ENCODE measurements around the gene POC1A.

Gene POC1A

GRCh38 chr3:52150357-52150756 lies 3.9 kb downstream of the POC1A start:
- DNase-seq = no peak

- DNase-seq = no peak
Observed at GRCh38 chr3:52149726-52150125, 4.5 kb downstream of the POC1A start.

GRCh38 chr3:52149021-52149420 lies 5.2 kb downstream of the POC1A start:
- no peak for DNase-seq

- DNase-seq = no peak
Observed at GRCh38 chr3:52147804-52148203, 6.4 kb downstream of the POC1A start.

- DNase-seq = no peak
Observed at GRCh38 chr3:52146811-52147210, 7.4 kb downstream of the POC1A start.

GRCh38 chr3:52146189-52146588 lies 8.0 kb downstream of the POC1A start:
- DNase-seq = no peak

- DNase-seq = no peak
Observed at GRCh38 chr3:52145736-52146110, 8.5 kb downstream of the POC1A start.

- DNase-seq = no peak
Observed at GRCh38 chr3:52144796-52145735, 9.2 kb downstream of the POC1A start.

- DNase-seq = peak; percentile 7
Observed at GRCh38 chr3:52144034-52144795, 10.0 kb downstream of the POC1A start.

- no peak for DNase-seq
Observed at GRCh38 chr3:52143616-52144015, 10.6 kb downstream of the POC1A start.

GRCh38 chr3:52143156-52143555 lies 11.1 kb downstream of the POC1A start:
- no peak for DNase-seq

GRCh38 chr3:52141751-52142150 lies 12.5 kb downstream of the POC1A start:
- no peak for DNase-seq

GRCh38 chr3:52140769-52141168 lies 13.5 kb downstream of the POC1A start:
- no peak for DNase-seq

GRCh38 chr3:52140000-52140399 lies 14.2 kb downstream of the POC1A start:
- no peak for DNase-seq

GRCh38 chr3:52137311-52137710 lies 16.9 kb downstream of the POC1A start:
- no peak for DNase-seq

- DNase-seq = no peak
Observed at GRCh38 chr3:52136513-52136912, 17.7 kb downstream of the POC1A start.

GRCh38 chr3:52135332-52135731 lies 18.9 kb downstream of the POC1A start:
- no peak for DNase-seq

GRCh38 chr3:52134761-52135160 lies 19.5 kb downstream of the POC1A start:
- DNase-seq = no peak

GRCh38 chr3:52132930-52133329 lies 21.3 kb downstream of the POC1A start:
- no peak for DNase-seq

- DNase-seq = no peak
Observed at GRCh38 chr3:52132041-52132440, 22.2 kb downstream of the POC1A start.

GRCh38 chr3:52130966-52131622 lies 23.1 kb downstream of the POC1A start:
- DNase-seq = no peak

- no peak for DNase-seq
Observed at GRCh38 chr3:52128118-52128683, 26.0 kb downstream of the POC1A start.

GRCh38 chr3:52126500-52126899 lies 27.7 kb downstream of the POC1A start:
- DNase-seq = no peak
